Measurements from ENCODE around the gene DNAJB12. TPM values are rescaled to one million over a fixed set of nuclear protein-coding genes. Genes with fewer than 3 reads are reported as not detected.

DNAJB12 gene
- total and polyA plus RNA-seq, 8 donors: 2.3 to 43.2 (median 18.2) TPM

GRCh38 chr10:72322280-72323058 is 32.2 kb downstream of the DNAJB12 start:
- intact Hi-C loops (cut with DNase I; ENCODE audit: low total_unique reads): no loop called here
- DNase-seq: peak in 1 of 2 donors; percentile 42
- Histone ChIP-seq H3K36me3 (no peaks in the 10 kb centered on the region), H3K9me3 (no peaks in the 10 kb centered on the region), H3K4me1 (peaks cover 59 to 96% (median 82%) of the 10 kb centered on the region in 4 donors), H3K27ac (peak overlapping the region in 3 of 5 donors; percentile 34 to 92 (median 91)), H3K4me3 (no peak overlapping the region), H3K27me3 (no peaks in the 10 kb centered on the region)
- WGBS, 5 donors: 82 to 95% (median 90%) methylated on average over 12 to 16 of the region's 16 CpGs
- TF ChIP-seq CTCF (IDR thresholded peaks at IDR 0.05): no peak
- no peak for TF ChIP-seq POLR2A (IDR thresholded peaks at IDR 0.05)
- no peak for TF ChIP-seq EP300 (IDR thresholded peaks at IDR 0.05)
- TF ChIP-seq POLR2AphosphoS5 (IDR thresholded peaks at IDR 0.05): no peak

GRCh38 chr10:72322030-72322279 is 32.8 kb downstream of the DNAJB12 start:
- 72 to 96% (median 90%) methylated on average over 3 of the region's 3 CpGs for WGBS, 5 donors
- TF ChIP-seq POLR2A (IDR thresholded peaks at IDR 0.05) (no peak), EP300 (IDR thresholded peaks at IDR 0.05) (no peak), CTCF (IDR thresholded peaks at IDR 0.05) (no peak), POLR2AphosphoS5 (IDR thresholded peaks at IDR 0.05) (no peak)
- Histone ChIP-seq H3K4me3 (no peak overlapping the region), H3K27ac (peak overlapping the region in 2 of 5 donors; percentile 91 to 92), H3K4me1 (peaks cover 62 to 96% (median 81%) of the 10 kb centered on the region in 4 donors), H3K9me3 (no peaks in the 10 kb centered on the region), H3K27me3 (no peaks in the 10 kb centered on the region), H3K36me3 (no peaks in the 10 kb centered on the region)
- intact Hi-C loops (cut with DNase I; ENCODE audit: low total_unique reads): no loop called here
- peak in 1 of 2 donors; percentile 27 for DNase-seq

- intact Hi-C loops (cut with DNase I; ENCODE audit: low total_unique reads): no loop called here
- H3K27me3 ChIP-seq: no peaks in the 10 kb centered on the region
- no peaks in the 10 kb centered on the region for H3K36me3 ChIP-seq
- H3K4me3 ChIP-seq: no peak overlapping the region
- H3K27ac ChIP-seq: peak overlapping the region; percentile 61 to 95 (median 91)
- TF ChIP-seq EP300 (IDR thresholded peaks at IDR 0.05): no peak
- TF ChIP-seq POLR2AphosphoS5 (IDR thresholded peaks at IDR 0.05): no peak
- TF ChIP-seq POLR2A (IDR thresholded peaks at IDR 0.05): no peak
- no peak for TF ChIP-seq CTCF (IDR thresholded peaks at IDR 0.05)
- peak in 1 of 2 donors; percentile 70 for DNase-seq
- no peaks in the 10 kb centered on the region for H3K9me3 ChIP-seq
- 68 to 79% (median 74%) methylated on average over 13 of the region's 13 CpGs for WGBS, 5 donors
- H3K4me1 ChIP-seq: peaks cover 68 to 97% (median 85%) of the 10 kb centered on the region in 4 donors
These were observed 33.3 kb downstream of the DNAJB12 start for GRCh38 chr10:72321248-72322029.

GRCh38 chr10:72320676-72321247 is 34.0 kb downstream of the DNAJB12 start:
- Histone ChIP-seq H3K4me1 (peaks cover 70 to 98% (median 87%) of the 10 kb centered on the region in 4 donors), H3K27ac (peak overlapping the region; percentile 61 to 95 (median 91)), H3K4me3 (peak overlapping the region in 1 of 4 donors; percentile 3), H3K36me3 (no peaks in the 10 kb centered on the region), H3K27me3 (no peaks in the 10 kb centered on the region), H3K9me3 (no peaks in the 10 kb centered on the region)
- TF ChIP-seq POLR2AphosphoS5 (IDR thresholded peaks at IDR 0.05) (peak; percentile 32 to 86 (median 65)), POLR2A (IDR thresholded peaks at IDR 0.05) (no peak)
- intact Hi-C loops (cut with DNase I; ENCODE audit: low total_unique reads): no loop called here
- DNase-seq: peak; percentile 62 to 84
- 38 to 60% (median 41%) methylated on average over 5 to 12 of the region's 12 CpGs for WGBS, 5 donors
